HUES48 (cell line): ENCODE results near the gene USF1.
A peak's percentile ranks its signal among the peaks of the same experiment; 100 is the strongest.
"Not testable (repeated sequence)": the region's sequence is repeated elsewhere in the genome, so short reads cannot be mapped to it uniquely, and the experiment has no call there.

Experiments used
- H3K27ac ChIP-seq: one replicate; pipeline ENCODE4 v1.7.0; 2013; ENCODE audit warnings: low read depth, low read length, inconsistent platforms
- H3K27me3 ChIP-seq: 2 replicates; pipeline ENCODE4 v1.6.1; 2013; ENCODE audit warnings: mild to moderate bottlenecking, low read length; ENCODE audit not compliant: control insufficient read depth, insufficient read depth
- H3K36me3 ChIP-seq: 2 replicates; pipeline ENCODE4 v1.6.1; 2013; ENCODE audit warnings: low read length; ENCODE audit not compliant: control insufficient read depth, insufficient read depth
- H3K4me1 ChIP-seq: 2 replicates; pipeline ENCODE4 v1.6.1; 2013; ENCODE audit warnings: mild to moderate bottlenecking, low read length; ENCODE audit not compliant: control insufficient read depth, insufficient read depth
- H3K4me3 ChIP-seq: 2 replicates; pipeline ENCODE4 v1.5.1; 2013; ENCODE audit warnings: mild to moderate bottlenecking, low read depth, low read length
- H3K9ac ChIP-seq: 2 replicates; pipeline ENCODE4 v1.6.1; 2013; ENCODE audit warnings: mild to moderate bottlenecking, low read depth, low read length, moderate library complexity
- H3K9me3 ChIP-seq: 2 replicates; pipeline ENCODE4 v1.6.1; 2013; ENCODE audit warnings: low read length; ENCODE audit not compliant: control insufficient read depth, insufficient read depth

USF1 gene

DNA sequence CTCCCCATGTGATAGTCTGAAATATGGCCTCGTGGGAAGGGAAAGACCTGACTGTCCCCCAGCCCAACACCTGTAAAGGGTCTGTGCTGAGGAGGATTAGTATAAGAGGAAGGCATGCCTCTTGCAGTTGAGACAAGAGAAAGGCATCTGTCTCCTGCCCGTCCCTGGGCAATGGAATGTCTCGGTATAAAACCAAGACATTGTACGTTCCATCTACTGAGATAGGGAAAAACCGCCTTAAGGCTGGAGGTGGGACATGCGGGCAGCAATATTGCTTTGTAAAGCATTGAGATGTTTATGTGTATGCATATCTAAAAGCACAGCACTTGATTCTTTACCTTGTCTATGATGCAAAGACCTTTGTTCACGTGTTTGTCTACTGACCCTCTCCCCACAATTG is 28.6 kb downstream of the USF1 start:
- H3K9ac ChIP-seq, H3K9me3 ChIP-seq, H3K27me3 ChIP-seq: not testable (repeated sequence)
- H3K27ac ChIP-seq = peak overlapping the region; percentile 71
- peak overlapping the region; percentile 93; the same call in 1 of the 2 replicates for H3K4me3 ChIP-seq
- peaks cover 18% of the 10 kb centered on the region for H3K36me3 ChIP-seq
- peaks cover 38% of the 10 kb centered on the region for H3K4me1 ChIP-seq

- H3K36me3 ChIP-seq = peaks cover 18% of the 10 kb centered on the region
- H3K4me3 ChIP-seq, H3K9me3 ChIP-seq, H3K27me3 ChIP-seq, H3K9ac ChIP-seq: not testable (repeated sequence)
- peak overlapping the region; percentile 47 for H3K27ac ChIP-seq
- peaks cover 36% of the 10 kb centered on the region for H3K4me1 ChIP-seq
These were observed 29.1 kb downstream of the USF1 start for GRCh38 chr1:161016683-161017082.

DNA sequence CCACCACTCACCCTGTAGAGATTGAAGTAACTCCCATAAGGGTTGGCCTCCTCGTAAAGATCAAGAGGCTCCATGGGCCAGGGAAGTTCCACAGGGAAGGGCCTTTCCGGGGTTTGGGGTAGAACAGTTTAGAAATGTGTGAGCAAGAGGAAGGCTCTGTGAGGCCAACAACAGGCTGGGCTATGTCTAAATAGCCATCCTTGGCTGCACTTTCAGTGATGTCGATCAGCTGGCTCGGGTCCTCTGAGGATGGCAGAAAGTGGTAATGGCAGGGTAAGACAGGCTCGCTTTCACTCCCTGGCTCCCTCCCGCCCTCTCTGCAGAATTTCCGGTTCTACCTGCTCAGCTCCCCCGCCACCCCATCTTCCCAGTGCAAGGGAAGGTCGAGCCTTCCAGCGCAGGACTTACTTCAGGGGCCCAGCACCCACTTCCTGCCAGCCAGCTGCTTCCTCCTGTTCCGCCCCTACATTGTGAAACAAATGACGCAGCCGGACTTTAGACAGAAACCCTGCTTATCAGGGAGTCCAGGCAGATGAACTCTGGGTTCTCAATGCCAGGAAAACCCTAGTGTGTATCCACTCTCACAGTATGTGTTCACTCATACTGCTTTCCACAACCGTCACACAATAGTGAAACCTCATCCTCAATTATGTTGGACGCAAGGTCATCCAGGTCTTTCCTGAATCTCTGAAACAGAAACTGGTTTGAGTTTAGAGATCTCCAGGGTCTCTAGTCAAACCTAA is 32.1 kb downstream of the USF1 start:
- Histone ChIP-seq H3K9me3 (no peaks in the 10 kb centered on the region), H3K27ac (peak overlapping the region; percentile 73), H3K36me3 (peaks cover 26% of the 10 kb centered on the region), H3K27me3 (no peaks in the 10 kb centered on the region), H3K4me3 (0 out of 2 replicates have a peak overlapping the region, but pooled peaks have one; percentile 23), H3K9ac (no peak overlapping the region), H3K4me1 (peaks cover 32% of the 10 kb centered on the region)

GRCh38 chr1:161013131-161013487 is 32.7 kb downstream of the USF1 start:
- no peaks in the 10 kb centered on the region for H3K27me3 ChIP-seq
- H3K9me3 ChIP-seq = no peaks in the 10 kb centered on the region
- peak overlapping the region; percentile 73 for H3K27ac ChIP-seq
- H3K36me3 ChIP-seq = peaks cover 26% of the 10 kb centered on the region
- no peak overlapping the region for H3K9ac ChIP-seq
- H3K4me1 ChIP-seq = peaks cover 26% of the 10 kb centered on the region
- no peak overlapping the region for H3K4me3 ChIP-seq

GRCh38 chr1:161012420-161012819 is 33.4 kb downstream of the USF1 start:
- H3K4me3 ChIP-seq = no peak overlapping the region
- peaks cover 31% of the 10 kb centered on the region for H3K36me3 ChIP-seq
- peaks cover 20% of the 10 kb centered on the region for H3K4me1 ChIP-seq
- no peaks in the 10 kb centered on the region for H3K9me3 ChIP-seq
- H3K27ac ChIP-seq = no peak overlapping the region
- no peak overlapping the region for H3K9ac ChIP-seq
- no peaks in the 10 kb centered on the region for H3K27me3 ChIP-seq

GRCh38 chr1:161009602-161010211 is 36.1 kb downstream of the USF1 start:
- no peak overlapping the region for H3K9ac ChIP-seq
- no peak overlapping the region for H3K27ac ChIP-seq
- peaks cover 31% of the 10 kb centered on the region for H3K36me3 ChIP-seq
- H3K27me3 ChIP-seq = no peaks in the 10 kb centered on the region
- no peak overlapping the region for H3K4me3 ChIP-seq
- H3K9me3 ChIP-seq = no peaks in the 10 kb centered on the region
- H3K4me1 ChIP-seq = peaks cover 16% of the 10 kb centered on the region

DNA sequence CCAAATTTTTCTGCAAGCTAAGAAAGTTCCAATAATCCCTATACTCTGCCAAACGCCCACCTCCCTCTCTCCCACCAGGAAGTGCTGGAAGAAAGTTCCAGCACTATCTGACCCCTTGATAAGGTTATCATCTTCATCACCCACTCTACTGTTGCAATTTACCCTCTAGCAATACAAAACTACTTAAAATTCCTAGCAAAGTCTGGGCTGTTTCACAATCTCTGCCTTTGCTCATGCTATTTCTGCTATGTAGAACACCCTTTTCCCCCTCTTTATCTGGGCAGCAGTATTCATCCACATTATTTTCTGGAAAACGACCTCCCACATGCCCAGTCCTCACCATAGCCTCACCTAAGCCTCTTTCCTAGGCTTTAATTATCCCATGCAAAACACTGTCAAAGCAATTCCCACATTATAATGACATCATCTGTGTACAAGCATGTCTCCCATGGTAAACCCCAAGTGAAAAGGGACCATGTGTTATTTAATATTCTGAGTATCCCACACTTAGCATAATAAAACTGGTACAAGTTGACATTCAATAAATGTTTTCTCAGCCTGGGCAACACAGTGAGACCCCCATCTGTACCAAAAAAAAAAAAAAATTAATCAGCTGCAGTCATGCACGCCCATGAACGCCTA is 36.8 kb downstream of the USF1 start:
- no peak overlapping the region for H3K4me3 ChIP-seq
- H3K9me3 ChIP-seq = no peaks in the 10 kb centered on the region
- H3K9ac ChIP-seq = no peak overlapping the region
- H3K4me1 ChIP-seq = peaks cover 10% of the 10 kb centered on the region
- peaks cover 26% of the 10 kb centered on the region for H3K36me3 ChIP-seq
- no peaks in the 10 kb centered on the region for H3K27me3 ChIP-seq
- H3K27ac ChIP-seq = no peak overlapping the region

DNA sequence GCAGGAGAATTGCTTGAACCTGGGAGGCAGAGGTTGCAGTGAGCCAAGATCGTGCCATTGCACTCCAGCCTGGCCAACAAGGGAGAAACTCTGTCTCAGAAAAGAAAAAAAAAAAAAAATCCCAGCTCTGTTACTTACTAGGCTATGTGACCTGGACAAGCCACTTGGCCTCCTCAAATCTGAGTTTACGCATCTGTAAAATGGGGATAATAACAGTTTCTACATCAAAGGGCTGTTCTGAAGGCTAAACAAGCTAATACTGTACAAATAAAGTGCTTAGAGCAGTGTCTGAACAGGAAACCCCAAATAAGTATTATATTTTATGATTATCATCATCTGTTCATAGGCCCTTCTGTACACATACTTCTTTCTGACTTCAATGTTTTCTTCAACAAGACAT is 38.4 kb downstream of the USF1 start:
- Histone ChIP-seq H3K36me3 (peaks cover 16% of the 10 kb centered on the region), H3K9ac (no peak overlapping the region), H3K9me3 (no peaks in the 10 kb centered on the region), H3K4me1 (no peaks in the 10 kb centered on the region), H3K27ac (no peak overlapping the region), H3K4me3 (no peak overlapping the region), H3K27me3 (no peaks in the 10 kb centered on the region)

DNA sequence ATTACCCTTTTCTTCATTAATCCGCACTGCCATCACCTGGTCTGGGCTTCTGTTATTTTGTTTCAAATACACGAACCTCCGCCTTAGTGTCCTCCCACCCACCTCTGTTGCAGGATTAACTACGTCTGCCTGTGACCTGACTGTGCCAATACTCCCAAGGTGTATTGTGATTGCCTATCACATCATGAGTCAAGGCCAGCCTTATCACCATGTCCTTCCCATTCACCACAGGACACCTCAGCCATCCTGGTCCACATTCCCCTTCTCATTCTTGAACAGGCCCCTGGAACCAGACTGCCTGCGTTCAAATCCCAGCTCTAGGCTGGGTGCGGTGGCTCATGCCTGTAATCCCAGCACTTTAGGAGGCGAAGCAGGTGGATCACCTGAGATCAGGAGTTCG is 39.2 kb downstream of the USF1 start:
- no peak overlapping the region for H3K27ac ChIP-seq

GRCh38 chr1:161001525-161001924 is 44.3 kb downstream of the USF1 start:
- Histone ChIP-seq H3K27me3 (no peaks in the 10 kb centered on the region), H3K27ac (no peak overlapping the region), H3K9me3 (no peaks in the 10 kb centered on the region), H3K4me3 (no peak overlapping the region), H3K9ac (no peak overlapping the region), H3K4me1 (no peaks in the 10 kb centered on the region), H3K36me3 (peaks cover 57% of the 10 kb centered on the region)

More for the DNA sequence above, 39.2 kb downstream of the USF1 start:
- no peaks in the 10 kb centered on the region for H3K27me3 ChIP-seq
- no peaks in the 10 kb centered on the region for H3K9me3 ChIP-seq
- no peak overlapping the region for H3K4me3 ChIP-seq
- no peaks in the 10 kb centered on the region for H3K4me1 ChIP-seq
- H3K36me3 ChIP-seq = peaks cover 21% of the 10 kb centered on the region
- no peak overlapping the region for H3K9ac ChIP-seq
